ENCODE data around the gene DSCAML1. TPM values are rescaled to one million over a fixed set of nuclear protein-coding genes. Genes with fewer than 3 reads are reported as not detected.
A peak's percentile ranks its signal among the peaks of the same experiment; 100 is the strongest.

The DSCAML1 gene
- total and polyA plus RNA-seq, 9 of the 15 experiments (the other 6 are each of a cell fraction or from before 2014, with no cell fraction given), result not detected

- TF ChIP-seq ETV1 (tag; conservative IDR thresholded peaks at IDR 0.05; ENCODE audit: low read depth) (no peak; the same call in 1 of the 2 replicates), ZNF232 (CRISPR knock-in tag; IDR thresholded peaks at IDR 0.05) (no peak), POLR3A (IDR thresholded peaks at IDR 0.05; ENCODE audit: borderline replicate concordance, extremely low read depth, insufficient read depth, insufficient read length) (no peak), SAFB2 (IDR thresholded peaks at IDR 0.05; ENCODE audit: borderline replicate concordance, low read depth, low read length, severe bottlenecking) (no peak), FOXJ3 (CRISPR knock-in tag; IDR thresholded peaks at IDR 0.05) (no peak), FOXJ2 (tag; IDR thresholded peaks at IDR 0.05) (no peak), ATF2 (CRISPR knock-in tag; IDR thresholded peaks at IDR 0.05) (no peak), ARID1B (IDR thresholded peaks at IDR 0.05) (0 out of 2 replicates have a peak, but pooled peaks have one; percentile 15), ASH1L (IDR thresholded peaks at IDR 0.05; ENCODE audit: borderline replicate concordance, low read depth, partially characterized antibody) (peak; percentile 35), ZNF197 (CRISPR knock-in tag; IDR thresholded peaks at IDR 0.05; ENCODE audit: low read depth) (no peak), SMAD2 (IDR thresholded peaks at IDR 0.05; ENCODE audit: low read depth, low read length) (no peak), ZFPM2 (CRISPR knock-in tag; IDR thresholded peaks at IDR 0.05) (no peak), VEZF1 (CRISPR knock-in tag; IDR thresholded peaks at IDR 0.05) (peak; percentile 33; the same call in 1 of the 2 replicates)
- TF ChIP-seq, protein P1, sequence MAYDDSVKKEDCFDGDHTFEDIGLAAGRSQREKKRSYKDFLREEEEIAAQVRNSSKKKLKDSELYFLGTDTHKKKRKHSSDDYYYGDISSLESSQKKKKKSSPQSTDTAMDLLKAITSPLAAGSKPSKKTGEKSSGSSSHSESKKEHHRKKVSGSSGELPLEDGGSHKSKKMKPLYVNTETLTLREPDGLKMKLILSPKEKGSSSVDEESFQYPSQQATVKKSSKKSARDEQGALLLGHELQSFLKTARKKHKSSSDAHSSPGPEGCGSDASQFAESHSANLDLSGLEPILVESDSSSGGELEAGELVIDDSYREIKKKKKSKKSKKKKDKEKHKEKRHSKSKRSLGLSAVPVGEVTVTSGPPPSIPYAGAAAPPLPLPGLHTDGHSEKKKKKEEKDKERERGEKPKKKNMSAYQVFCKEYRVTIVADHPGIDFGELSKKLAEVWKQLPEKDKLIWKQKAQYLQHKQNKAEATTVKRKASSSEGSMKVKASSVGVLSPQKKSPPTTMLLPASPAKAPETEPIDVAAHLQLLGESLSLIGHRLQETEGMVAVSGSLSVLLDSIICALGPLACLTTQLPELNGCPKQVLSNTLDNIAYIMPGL (CRISPR knock-in tag; IDR thresholded peaks at IDR 0.05), result no peak
- TF ChIP-seq, protein P2, sequence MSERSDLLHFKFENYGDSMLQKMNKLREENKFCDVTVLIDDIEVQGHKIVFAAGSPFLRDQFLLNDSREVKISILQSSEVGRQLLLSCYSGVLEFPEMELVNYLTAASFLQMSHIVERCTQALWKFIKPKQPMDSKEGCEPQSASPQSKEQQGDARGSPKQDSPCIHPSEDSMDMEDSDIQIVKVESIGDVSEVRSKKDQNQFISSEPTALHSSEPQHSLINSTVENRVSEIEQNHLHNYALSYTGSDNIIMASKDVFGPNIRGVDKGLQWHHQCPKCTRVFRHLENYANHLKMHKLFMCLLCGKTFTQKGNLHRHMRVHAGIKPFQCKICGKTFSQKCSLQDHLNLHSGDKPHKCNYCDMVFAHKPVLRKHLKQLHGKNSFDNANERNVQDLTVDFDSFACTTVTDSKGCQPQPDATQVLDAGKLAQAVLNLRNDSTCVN (CRISPR knock-in tag; IDR thresholded peaks at IDR 0.05), result peak; percentile 85
- TF ChIP-seq, protein P3, sequence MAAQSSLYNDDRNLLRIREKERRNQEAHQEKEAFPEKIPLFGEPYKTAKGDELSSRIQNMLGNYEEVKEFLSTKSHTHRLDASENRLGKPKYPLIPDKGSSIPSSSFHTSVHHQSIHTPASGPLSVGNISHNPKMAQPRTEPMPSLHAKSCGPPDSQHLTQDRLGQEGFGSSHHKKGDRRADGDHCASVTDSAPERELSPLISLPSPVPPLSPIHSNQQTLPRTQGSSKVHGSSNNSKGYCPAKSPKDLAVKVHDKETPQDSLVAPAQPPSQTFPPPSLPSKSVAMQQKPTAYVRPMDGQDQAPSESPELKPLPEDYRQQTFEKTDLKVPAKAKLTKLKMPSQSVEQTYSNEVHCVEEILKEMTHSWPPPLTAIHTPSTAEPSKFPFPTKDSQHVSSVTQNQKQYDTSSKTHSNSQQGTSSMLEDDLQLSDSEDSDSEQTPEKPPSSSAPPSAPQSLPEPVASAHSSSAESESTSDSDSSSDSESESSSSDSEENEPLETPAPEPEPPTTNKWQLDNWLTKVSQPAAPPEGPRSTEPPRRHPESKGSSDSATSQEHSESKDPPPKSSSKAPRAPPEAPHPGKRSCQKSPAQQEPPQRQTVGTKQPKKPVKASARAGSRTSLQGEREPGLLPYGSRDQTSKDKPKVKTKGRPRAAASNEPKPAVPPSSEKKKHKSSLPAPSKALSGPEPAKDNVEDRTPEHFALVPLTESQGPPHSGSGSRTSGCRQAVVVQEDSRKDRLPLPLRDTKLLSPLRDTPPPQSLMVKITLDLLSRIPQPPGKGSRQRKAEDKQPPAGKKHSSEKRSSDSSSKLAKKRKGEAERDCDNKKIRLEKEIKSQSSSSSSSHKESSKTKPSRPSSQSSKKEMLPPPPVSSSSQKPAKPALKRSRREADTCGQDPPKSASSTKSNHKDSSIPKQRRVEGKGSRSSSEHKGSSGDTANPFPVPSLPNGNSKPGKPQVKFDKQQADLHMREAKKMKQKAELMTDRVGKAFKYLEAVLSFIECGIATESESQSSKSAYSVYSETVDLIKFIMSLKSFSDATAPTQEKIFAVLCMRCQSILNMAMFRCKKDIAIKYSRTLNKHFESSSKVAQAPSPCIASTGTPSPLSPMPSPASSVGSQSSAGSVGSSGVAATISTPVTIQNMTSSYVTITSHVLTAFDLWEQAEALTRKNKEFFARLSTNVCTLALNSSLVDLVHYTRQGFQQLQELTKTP (IDR thresholded peaks at IDR 0.05; ENCODE audit: low read depth in 1 of 2, partially characterized antibody in 2 of 2), result no peak
These were observed 12.4 kb upstream of the DSCAML1 start (continued) for GRCh38 chr11:117809236-117810055.

Data from K562 (cell line).